HepG2 (cell line): ENCODE results near the gene TESK1. TPM values are rescaled to one million over a fixed set of nuclear protein-coding genes. Genes with fewer than 3 reads are reported as not detected.

Experiments used
- ARID2 ChIP-seq: sonication (generic); formaldehyde crosslinking; IDR thresholded peaks from 2 replicates; pipeline ENCODE4 v1.8.1; 2022; ENCODE audit warnings: mild to moderate bottlenecking, missing genetic modification reagents, borderline replicate concordance
- DDIT3 ChIP-seq: sonication (generic); formaldehyde crosslinking; IDR thresholded peaks from 2 replicates; pipeline ENCODE4 v1.4.0; 2020; ENCODE audit warnings: mild to moderate bottlenecking, missing genetic modification reagents
- GZF1 ChIP-seq: sonication (generic); formaldehyde crosslinking; IDR thresholded peaks from 2 replicates; pipeline ENCODE4 v1.5.1; 2020; ENCODE audit warnings: mild to moderate bottlenecking, missing genetic modification reagents
- HNF1A ChIP-seq, 2 experiments: sonication (generic) in 1 of 2; formaldehyde crosslinking in 1 of 2; IDR thresholded peaks; 2 replicates each; pipeline versions ENCODE4 v1.4.0 to v1.6.1; 2016 to 2020; ENCODE audit warnings: borderline replicate concordance in 1 of 2, low read depth in 1 of 2, mild to moderate bottlenecking in 1 of 2, missing genetic modification reagents in 1 of 2
- MED8 ChIP-seq: sonication (generic); formaldehyde crosslinking; IDR thresholded peaks from 2 replicates; pipeline ENCODE4 v1.8.1; 2023; ENCODE audit warnings: mild to moderate bottlenecking, missing genetic modification reagents; ENCODE audit not compliant: insufficient replicate concordance
- MTA3 ChIP-seq: sonication (generic); formaldehyde crosslinking; IDR thresholded peaks from 2 replicates; pipeline ENCODE4 v1.4.0; 2020; ENCODE audit warnings: missing genetic modification reagents
- PHF20 ChIP-seq: sonication (generic); formaldehyde crosslinking; IDR thresholded peaks from 2 replicates; pipeline ENCODE4 v1.5.0; 2020; ENCODE audit warnings: mild to moderate bottlenecking, missing genetic modification reagents
- POLR2A ChIP-seq, 2 experiments: IDR thresholded peaks; 2 replicates each; pipeline ENCODE4 v1.6.1; 2011; ENCODE audit warnings: low read depth in 2 of 2, low read length in 2 of 2, mild to moderate bottlenecking in 1 of 2, moderate library complexity in 1 of 2; ENCODE audit not compliant: insufficient read depth in 1 of 2
- SPEN ChIP-seq: sonication (generic); formaldehyde crosslinking; IDR thresholded peaks from 2 replicates; pipeline ENCODE4 v1.5.1; 2020; ENCODE audit warnings: low read depth, mild to moderate bottlenecking, missing genetic modification reagents
- ZNF225 ChIP-seq: sonication (generic); formaldehyde crosslinking; IDR thresholded peaks from 2 replicates; pipeline ENCODE4 v1.4.0; 2020; ENCODE audit warnings: mild to moderate bottlenecking, missing genetic modification reagents
- ZNF614 ChIP-seq: IDR thresholded peaks from 2 replicates; pipeline ENCODE4 v1.6.1; 2018; ENCODE audit warnings: missing biosample characterization, missing genetic modification reagents, inconsistent platforms, borderline replicate concordance
- polyA plus RNA-seq, 8 experiments: library from polyadenylated mRNA; depleted of rRNA in 3 of 8; stranded (reverse) in 7 of 8; unstranded in 1 of 8; fragments of >200 nt; fragmentation: Illumina TruSeq in 4 of 8; extraction: Trizol in 4 of 8; gene quantifications; 2 replicates each; pipeline versions ENCODE4 v1.2.1 to v1.2.3, GENCODE V29; 2011 to 2016; ENCODE audit warnings: low read depth in 4 of 8, missing spikeins in 1 of 8, mixed read lengths in 1 of 8; ENCODE audit not compliant: insufficient read depth in 1 of 8
- total RNA-seq, 5 experiments: library from RNA; depleted of rRNA; stranded (reverse); fragments of >200 nt; fragmentation: Illumina TruSeq; extraction: Trizol; gene quantifications; 2 replicates each; pipeline ENCODE4 v1.2.3, GENCODE V29; 2016; ENCODE audit warnings: low read depth in 1 of 5
- TF ChIP-seq, protein P1 (sequence below): sonication (generic); formaldehyde crosslinking; IDR thresholded peaks from one replicate; pipeline ENCODE4 v1.5.1; 2020; ENCODE audit warnings: mild to moderate bottlenecking, missing genetic modification reagents; ENCODE audit errors: not compliant biosample characterization
- TF ChIP-seq, protein P2 (sequence below): sonication (generic); formaldehyde crosslinking; IDR thresholded peaks from 2 replicates; pipeline ENCODE4 v1.4.0; 2020; ENCODE audit warnings: missing genetic modification reagents, borderline replicate concordance

Gene TESK1
- total and polyA plus RNA-seq, 2 of the 13 experiments (the other 11 are each of a cell fraction or from before 2014, with no cell fraction given) = 7.3 to 13.6 TPM

DNA sequence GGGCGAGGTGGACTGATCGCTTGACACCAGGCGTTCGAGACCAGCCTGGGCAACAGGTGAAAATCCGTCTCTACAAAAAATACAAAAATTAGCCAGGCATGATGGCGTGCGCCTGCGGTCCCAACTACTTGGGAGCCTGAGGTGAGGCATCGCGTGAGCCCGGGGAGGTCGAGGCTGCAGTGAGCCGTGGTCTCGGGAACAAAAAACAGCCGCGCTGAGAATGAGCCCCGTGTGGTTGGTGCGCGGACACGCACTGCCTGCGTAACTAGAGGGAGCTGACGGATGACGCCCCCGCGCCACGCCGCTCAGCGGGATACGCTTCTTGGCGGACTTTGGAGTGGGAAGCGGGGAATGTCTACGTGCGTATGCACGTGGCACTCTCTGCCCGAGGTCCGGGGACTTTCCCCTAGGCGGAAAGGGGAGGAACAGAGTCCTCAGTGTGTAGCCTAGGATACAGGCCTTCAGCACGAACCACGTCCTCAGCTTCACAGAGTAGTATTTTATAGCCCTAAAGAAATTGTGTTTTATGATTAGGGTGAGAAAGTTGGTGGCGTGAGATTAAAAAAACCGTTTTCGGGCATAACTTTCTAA, 52.6 kb downstream of the TESK1 start, which contains the start of gene RMRP (continued):
- TF ChIP-seq HNF1A (IDR thresholded peaks at IDR 0.05; ENCODE audit: low read depth) = peak; percentile 65
- TF ChIP-seq HNF1A (CRISPR knock-in tag; IDR thresholded peaks at IDR 0.05; ENCODE audit: borderline replicate concordance) = peak; percentile 78
- TF ChIP-seq GZF1 (CRISPR knock-in tag) = peak; percentile 72; the same call in 1 of the 2 replicates
- peak in 1 of 2 experiments; percentile 74; a peak in 1 of 4 replicates for TF ChIP-seq POLR2A (IDR thresholded peaks at IDR 0.05; ENCODE audit: insufficient read depth in 1 of 2, low read depth in 2 of 2, low read length in 2 of 2)
- TF ChIP-seq, protein P1, sequence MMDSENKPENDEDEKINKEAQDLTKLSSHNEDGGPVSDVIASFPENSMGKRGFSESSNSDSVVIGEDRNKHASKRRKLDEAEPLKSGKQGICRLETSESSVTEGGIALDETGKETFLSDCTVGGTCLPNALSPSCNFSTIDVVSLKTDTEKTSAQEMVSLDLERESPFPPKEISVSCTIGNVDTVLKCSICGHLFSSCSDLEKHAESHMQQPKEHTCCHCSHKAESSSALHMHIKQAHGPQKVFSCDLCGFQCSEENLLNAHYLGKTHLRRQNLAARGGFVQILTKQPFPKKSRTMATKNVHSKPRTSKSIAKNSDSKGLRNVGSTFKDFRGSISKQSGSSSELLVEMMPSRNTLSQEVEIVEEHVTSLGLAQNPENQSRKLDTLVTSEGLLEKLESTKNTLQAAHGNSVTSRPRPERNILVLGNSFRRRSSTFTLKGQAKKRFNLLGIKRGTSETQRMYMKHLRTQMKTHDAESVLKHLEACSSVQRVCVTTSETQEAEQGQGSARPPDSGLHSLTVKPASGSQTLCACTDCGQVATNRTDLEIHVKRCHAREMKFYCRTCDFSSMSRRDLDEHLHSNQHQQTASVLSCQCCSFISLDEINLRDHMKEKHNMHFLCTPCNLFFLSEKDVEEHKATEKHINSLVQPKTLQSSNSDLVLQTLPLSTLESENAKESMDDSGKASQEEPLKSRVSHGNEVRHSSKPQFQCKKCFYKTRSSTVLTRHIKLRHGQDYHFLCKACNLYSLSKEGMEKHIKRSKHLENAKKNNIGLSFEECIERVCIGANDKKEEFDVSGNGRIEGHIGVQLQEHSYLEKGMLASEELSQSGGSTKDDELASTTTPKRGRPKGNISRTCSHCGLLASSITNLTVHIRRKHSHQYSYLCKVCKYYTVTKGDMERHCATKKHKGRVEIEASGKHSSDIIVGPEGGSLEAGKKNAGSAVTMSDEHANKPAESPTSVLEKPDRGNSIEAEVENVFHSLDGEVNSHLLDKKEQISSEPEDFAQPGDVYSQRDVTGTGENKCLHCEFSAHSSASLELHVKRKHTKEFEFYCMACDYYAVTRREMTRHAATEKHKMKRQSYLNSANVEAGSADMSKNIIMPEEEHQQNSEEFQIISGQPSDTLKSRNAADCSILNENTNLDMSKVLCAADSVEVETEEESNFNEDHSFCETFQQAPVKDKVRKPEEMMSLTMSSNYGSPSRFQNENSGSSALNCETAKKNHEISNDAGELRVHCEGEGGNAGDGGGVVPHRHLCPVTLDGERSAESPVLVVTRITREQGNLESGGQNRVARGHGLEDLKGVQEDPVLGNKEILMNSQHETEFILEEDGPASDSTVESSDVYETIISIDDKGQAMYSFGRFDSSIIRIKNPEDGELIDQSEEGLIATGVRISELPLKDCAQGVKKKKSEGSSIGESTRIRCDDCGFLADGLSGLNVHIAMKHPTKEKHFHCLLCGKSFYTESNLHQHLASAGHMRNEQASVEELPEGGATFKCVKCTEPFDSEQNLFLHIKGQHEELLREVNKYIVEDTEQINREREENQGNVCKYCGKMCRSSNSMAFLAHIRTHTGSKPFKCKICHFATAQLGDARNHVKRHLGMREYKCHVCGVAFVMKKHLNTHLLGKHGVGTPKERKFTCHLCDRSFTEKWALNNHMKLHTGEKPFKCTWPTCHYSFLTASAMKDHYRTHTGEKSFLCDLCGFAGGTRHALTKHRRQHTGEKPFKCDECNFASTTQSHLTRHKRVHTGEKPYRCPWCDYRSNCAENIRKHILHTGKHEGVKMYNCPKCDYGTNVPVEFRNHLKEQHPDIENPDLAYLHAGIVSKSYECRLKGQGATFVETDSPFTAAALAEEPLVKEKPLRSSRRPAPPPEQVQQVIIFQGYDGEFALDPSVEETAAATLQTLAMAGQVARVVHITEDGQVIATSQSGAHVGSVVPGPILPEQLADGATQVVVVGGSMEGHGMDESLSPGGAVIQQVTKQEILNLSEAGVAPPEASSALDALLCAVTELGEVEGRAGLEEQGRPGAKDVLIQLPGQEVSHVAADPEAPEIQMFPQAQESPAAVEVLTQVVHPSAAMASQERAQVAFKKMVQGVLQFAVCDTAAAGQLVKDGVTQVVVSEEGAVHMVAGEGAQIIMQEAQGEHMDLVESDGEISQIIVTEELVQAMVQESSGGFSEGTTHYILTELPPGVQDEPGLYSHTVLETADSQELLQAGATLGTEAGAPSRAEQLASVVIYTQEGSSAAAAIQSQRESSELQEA (CRISPR knock-in tag) = peak; percentile 75
- TF ChIP-seq SPEN (CRISPR knock-in tag) = peak; percentile 92
- TF ChIP-seq MED8 (CRISPR knock-in tag) = no peak
- no peak for TF ChIP-seq MTA3 (CRISPR knock-in tag)
- peak; percentile 84 for TF ChIP-seq ZNF614 (CRISPR knock-in tag)
- peak; percentile 89 for TF ChIP-seq ZNF225 (CRISPR knock-in tag)
- TF ChIP-seq PHF20 (CRISPR knock-in tag) = peak; percentile 68
- peak; percentile 81; the same call in 1 of the 2 replicates for TF ChIP-seq ARID2 (CRISPR knock-in tag)
- TF ChIP-seq DDIT3 = 0 out of 2 replicates have a peak, but pooled peaks have one; percentile 53
- TF ChIP-seq, protein P2, sequence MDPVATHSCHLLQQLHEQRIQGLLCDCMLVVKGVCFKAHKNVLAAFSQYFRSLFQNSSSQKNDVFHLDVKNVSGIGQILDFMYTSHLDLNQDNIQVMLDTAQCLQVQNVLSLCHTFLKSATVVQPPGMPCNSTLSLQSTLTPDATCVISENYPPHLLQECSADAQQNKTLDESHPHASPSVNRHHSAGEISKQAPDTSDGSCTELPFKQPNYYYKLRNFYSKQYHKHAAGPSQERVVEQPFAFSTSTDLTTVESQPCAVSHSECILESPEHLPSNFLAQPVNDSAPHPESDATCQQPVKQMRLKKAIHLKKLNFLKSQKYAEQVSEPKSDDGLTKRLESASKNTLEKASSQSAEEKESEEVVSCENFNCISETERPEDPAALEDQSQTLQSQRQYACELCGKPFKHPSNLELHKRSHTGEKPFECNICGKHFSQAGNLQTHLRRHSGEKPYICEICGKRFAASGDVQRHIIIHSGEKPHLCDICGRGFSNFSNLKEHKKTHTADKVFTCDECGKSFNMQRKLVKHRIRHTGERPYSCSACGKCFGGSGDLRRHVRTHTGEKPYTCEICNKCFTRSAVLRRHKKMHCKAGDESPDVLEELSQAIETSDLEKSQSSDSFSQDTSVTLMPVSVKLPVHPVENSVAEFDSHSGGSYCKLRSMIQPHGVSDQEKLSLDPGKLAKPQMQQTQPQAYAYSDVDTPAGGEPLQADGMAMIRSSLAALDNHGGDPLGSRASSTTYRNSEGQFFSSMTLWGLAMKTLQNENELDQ = no peak
